ENCODE results near the gene TGM1. TPM values are rescaled to one million over a fixed set of nuclear protein-coding genes. Genes with fewer than 3 reads are reported as not detected.
A peak's percentile ranks its signal among the peaks of the same experiment; 100 is the strongest.
"Not testable (repeated sequence)": the region's sequence is repeated elsewhere in the genome, so short reads cannot be mapped to it uniquely, and the experiment has no call there.

TGM1 gene
- total and polyA plus RNA-seq, 2 donors = 1.5 to 41.0 TPM

GRCh38 chr14:24253936-24254335, 9.0 kb downstream of the TGM1 start:
- H3K27ac ChIP-seq (ENCODE audit: low read depth in 1 of 2, low read length in 1 of 2) = no peak overlapping the region
- no peaks in the 10 kb centered on the region for H3K9me3 ChIP-seq (ENCODE audit: control insufficient read depth in 2 of 2, insufficient read depth in 1 of 2, low read length in 1 of 2)
- no peaks in the 10 kb centered on the region for H3K27me3 ChIP-seq (ENCODE audit: control insufficient read depth in 2 of 2, insufficient read depth in 1 of 2, low read length in 1 of 2)
- H3K4me1 ChIP-seq (ENCODE audit: control insufficient read depth in 2 of 2, insufficient read depth in 2 of 2, low read length in 2 of 2) = peaks cover 0 to 2% of the 10 kb centered on the region in 2 donors
- DNase-seq (ENCODE audit: low read depth in 6 of 9, low spot score in 9 of 9) = no peak
- 95% methylated on average over 7 of the region's 7 CpGs for WGBS
- H3K4me3 ChIP-seq (ENCODE audit: low read length in 2 of 2) = no peak overlapping the region
- no peaks in the 10 kb centered on the region for H3K36me3 ChIP-seq (ENCODE audit: control insufficient read depth in 2 of 2, insufficient read depth in 2 of 2, low read length in 1 of 2)

DNA sequence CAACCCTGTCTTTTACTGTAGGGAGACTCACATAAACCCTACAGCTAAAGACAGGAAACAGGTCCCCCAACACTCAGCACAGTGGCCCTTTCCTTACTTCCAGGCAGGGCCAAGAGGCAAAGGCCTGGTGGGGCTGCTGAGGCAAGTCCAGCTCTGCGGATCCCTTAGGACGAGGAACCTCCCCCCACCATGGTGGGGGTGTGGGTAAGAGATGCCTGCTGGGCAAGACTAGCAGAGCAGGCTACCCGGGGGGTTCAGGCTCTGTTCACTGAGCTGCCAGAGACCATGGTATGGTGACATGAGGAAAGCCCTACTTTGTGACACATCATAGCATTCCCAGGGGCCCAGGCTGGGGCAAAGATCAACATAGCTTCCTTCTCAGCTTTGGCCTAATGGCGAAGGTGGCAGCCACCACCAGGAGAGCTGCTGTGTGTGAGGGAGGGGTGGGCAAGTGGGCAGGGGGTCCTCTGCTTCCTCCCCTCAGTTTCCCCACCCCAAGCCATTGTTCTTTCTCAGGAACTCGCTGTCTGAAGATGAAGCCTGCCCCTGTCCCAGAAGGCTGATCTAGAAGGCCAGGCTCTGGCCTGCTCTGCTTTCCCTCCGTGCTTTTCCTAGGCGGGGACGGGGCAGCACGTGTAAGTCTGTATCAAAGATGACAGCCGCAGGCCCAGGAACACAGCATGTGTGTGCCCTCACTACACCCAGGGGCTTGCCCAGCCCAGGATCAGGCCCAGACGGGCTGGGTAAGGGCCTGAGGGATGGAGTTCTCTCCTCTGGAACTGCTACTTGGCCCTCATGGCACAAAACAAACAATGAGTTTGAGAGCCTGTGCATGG, 10.5 kb downstream of the TGM1 start:
- WGBS = 88% methylated on average over 11 of the region's 11 CpGs
- no peak for DNase-seq (ENCODE audit: low read depth in 6 of 9, low spot score in 9 of 9)
- no peak overlapping the region for H3K27ac ChIP-seq (ENCODE audit: low read depth in 1 of 2, low read length in 1 of 2)

GRCh38 chr14:24251880-24252288, 11.1 kb downstream of the TGM1 start:
- H3K9me3 ChIP-seq (ENCODE audit: control insufficient read depth in 2 of 2, insufficient read depth in 1 of 2, low read length in 1 of 2) = no peaks in the 10 kb centered on the region
- WGBS = 98% methylated on average over 1 of the region's 1 CpG
- peaks cover 0 to 3% of the 10 kb centered on the region in 2 donors for H3K4me1 ChIP-seq (ENCODE audit: control insufficient read depth in 2 of 2, insufficient read depth in 2 of 2, low read length in 2 of 2)
- H3K4me3 ChIP-seq (ENCODE audit: low read length in 2 of 2) = no peak overlapping the region
- H3K27me3 ChIP-seq (ENCODE audit: control insufficient read depth in 2 of 2, insufficient read depth in 1 of 2, low read length in 1 of 2) = no peaks in the 10 kb centered on the region
- H3K36me3 ChIP-seq (ENCODE audit: control insufficient read depth in 2 of 2, insufficient read depth in 2 of 2, low read length in 1 of 2) = no peaks in the 10 kb centered on the region
- DNase-seq (ENCODE audit: low read depth in 6 of 9, low spot score in 9 of 9) = no peak
- no peak overlapping the region for H3K27ac ChIP-seq (ENCODE audit: low read depth in 1 of 2, low read length in 1 of 2)

More for the DNA sequence above, 10.5 kb downstream of the TGM1 start:
- H3K27me3 ChIP-seq (ENCODE audit: control insufficient read depth in 2 of 2, insufficient read depth in 1 of 2, low read length in 1 of 2) = no peaks in the 10 kb centered on the region
- H3K9me3 ChIP-seq (ENCODE audit: control insufficient read depth in 2 of 2, insufficient read depth in 1 of 2, low read length in 1 of 2) = no peaks in the 10 kb centered on the region
- H3K4me1 ChIP-seq (ENCODE audit: control insufficient read depth in 2 of 2, insufficient read depth in 2 of 2, low read length in 2 of 2) = peaks cover 0 to 2% of the 10 kb centered on the region in 2 donors
- H3K36me3 ChIP-seq (ENCODE audit: control insufficient read depth in 2 of 2, insufficient read depth in 2 of 2, low read length in 1 of 2) = no peaks in the 10 kb centered on the region
- no peak overlapping the region for H3K4me3 ChIP-seq (ENCODE audit: low read length in 2 of 2)

DNA sequence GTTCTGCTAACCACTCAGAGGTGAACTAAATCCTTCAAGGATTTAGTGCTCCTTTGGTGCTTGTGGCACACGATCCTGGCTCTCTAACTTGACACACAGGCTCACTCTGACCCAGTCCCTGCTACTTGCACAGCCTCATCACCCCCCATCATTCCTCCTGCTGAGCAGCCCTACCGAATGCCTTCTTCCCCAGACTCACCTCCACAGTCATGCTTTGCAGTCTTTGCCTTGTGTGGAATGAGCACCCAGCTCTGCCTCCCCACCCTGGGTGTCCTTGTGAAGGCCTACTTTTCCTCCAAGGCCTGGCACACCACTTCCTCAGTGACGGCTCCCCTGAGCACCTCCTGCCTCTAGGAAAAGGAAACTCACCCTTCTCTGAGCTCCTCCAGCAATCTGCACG, 12.6 kb downstream of the TGM1 start:
- H3K4me3 ChIP-seq (ENCODE audit: low read length in 2 of 2) = no peak overlapping the region
- no peak for DNase-seq (ENCODE audit: low read depth in 6 of 9, low spot score in 9 of 9)
- no peaks in the 10 kb centered on the region for H3K9me3 ChIP-seq (ENCODE audit: control insufficient read depth in 2 of 2, insufficient read depth in 1 of 2, low read length in 1 of 2)
- no peak overlapping the region for H3K27ac ChIP-seq (ENCODE audit: low read depth in 1 of 2, low read length in 1 of 2)
- peaks cover 0 to 7% of the 10 kb centered on the region in 2 donors for H3K4me1 ChIP-seq (ENCODE audit: control insufficient read depth in 2 of 2, insufficient read depth in 2 of 2, low read length in 2 of 2)
- 87% methylated on average over 4 of the region's 4 CpGs for WGBS
- H3K27me3 ChIP-seq (ENCODE audit: control insufficient read depth in 2 of 2, insufficient read depth in 1 of 2, low read length in 1 of 2) = no peaks in the 10 kb centered on the region
- H3K36me3 ChIP-seq (ENCODE audit: control insufficient read depth in 2 of 2, insufficient read depth in 2 of 2, low read length in 1 of 2) = no peaks in the 10 kb centered on the region

- no peak overlapping the region for H3K4me3 ChIP-seq (ENCODE audit: low read length in 2 of 2)
- H3K27me3 ChIP-seq (ENCODE audit: control insufficient read depth in 2 of 2, insufficient read depth in 1 of 2, low read length in 1 of 2) = no peaks in the 10 kb centered on the region
- H3K9me3 ChIP-seq (ENCODE audit: control insufficient read depth in 2 of 2, insufficient read depth in 1 of 2, low read length in 1 of 2) = no peaks in the 10 kb centered on the region
- H3K4me1 ChIP-seq (ENCODE audit: control insufficient read depth in 2 of 2, insufficient read depth in 2 of 2, low read length in 2 of 2) = peaks cover 0 to 7% of the 10 kb centered on the region in 2 donors
- H3K27ac ChIP-seq (ENCODE audit: low read depth in 1 of 2, low read length in 1 of 2) = no peak overlapping the region
- 86% methylated on average over 13 of the region's 13 CpGs for WGBS
- no peaks in the 10 kb centered on the region for H3K36me3 ChIP-seq (ENCODE audit: control insufficient read depth in 2 of 2, insufficient read depth in 2 of 2, low read length in 1 of 2)
- DNase-seq (ENCODE audit: low read depth in 6 of 9, low spot score in 9 of 9) = no peak
These were observed 13.6 kb downstream of the TGM1 start for GRCh38 chr14:24249230-24250021.

DNA sequence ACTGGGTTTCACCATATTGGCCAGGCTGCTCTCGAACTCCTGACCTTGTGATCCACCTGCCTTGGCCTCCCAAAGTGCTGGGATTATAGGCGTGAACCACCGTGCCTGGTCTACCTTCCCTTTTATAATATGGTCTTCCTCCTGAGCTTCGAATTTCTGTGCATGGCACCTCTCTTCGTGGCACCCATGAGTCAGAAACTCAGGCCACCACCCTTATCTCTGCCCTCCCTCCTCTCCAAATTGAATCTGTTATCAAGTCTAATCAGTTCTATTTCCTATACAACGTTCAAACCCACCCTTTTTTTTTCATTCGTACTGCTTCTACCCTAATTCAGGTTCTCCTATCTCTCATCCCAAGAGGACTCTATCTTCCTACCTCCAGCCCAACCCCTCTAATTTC, 15.6 kb downstream of the TGM1 start:
- WGBS = 88% methylated on average over 7 of the region's 7 CpGs
- no peak for DNase-seq (ENCODE audit: low read depth in 6 of 9, low spot score in 9 of 9)
- Histone ChIP-seq H3K4me1 (ENCODE audit: control insufficient read depth in 2 of 2, insufficient read depth in 2 of 2, low read length in 2 of 2) (peaks cover 3 to 17% of the 10 kb centered on the region in 2 donors), H3K27me3 (ENCODE audit: control insufficient read depth in 2 of 2, insufficient read depth in 1 of 2, low read length in 1 of 2) (no peaks in the 10 kb centered on the region), H3K4me3 (ENCODE audit: low read length in 2 of 2) (no peak overlapping the region), H3K27ac (ENCODE audit: low read depth in 1 of 2, low read length in 1 of 2) (no peak overlapping the region), H3K36me3 (ENCODE audit: control insufficient read depth in 2 of 2, insufficient read depth in 2 of 2, low read length in 1 of 2) (no peaks in the 10 kb centered on the region), H3K9me3 (ENCODE audit: control insufficient read depth in 2 of 2, insufficient read depth in 1 of 2, low read length in 1 of 2) (no peaks in the 10 kb centered on the region)

DNA sequence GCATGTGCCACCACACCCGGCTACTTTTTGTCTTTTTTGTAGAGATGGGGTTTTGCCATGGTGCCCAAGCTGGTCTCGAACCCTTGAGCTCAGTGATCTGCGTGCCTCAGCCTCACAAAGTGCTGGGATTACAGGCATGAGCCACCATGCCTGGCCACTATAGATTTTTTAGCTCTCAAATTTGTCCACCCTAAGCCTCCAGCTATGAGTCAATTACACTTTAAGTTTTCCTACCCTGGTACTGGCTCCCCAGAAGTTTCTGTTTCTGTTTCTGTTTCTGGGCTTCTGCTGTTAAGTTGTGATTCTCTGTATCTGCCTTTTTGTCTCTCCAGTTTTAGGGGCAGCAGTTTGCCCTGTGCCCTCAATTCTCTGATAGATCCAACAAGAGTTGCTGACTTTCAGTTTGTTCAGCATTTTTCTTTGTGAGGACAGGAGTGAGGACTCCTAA, 16.2 kb downstream of the TGM1 start:
- Histone ChIP-seq H3K4me3 (ENCODE audit: low read length in 2 of 2) (no peak overlapping the region), H3K27me3 (ENCODE audit: control insufficient read depth in 2 of 2, insufficient read depth in 1 of 2, low read length in 1 of 2) (no peaks in the 10 kb centered on the region), H3K36me3 (ENCODE audit: control insufficient read depth in 2 of 2, insufficient read depth in 2 of 2, low read length in 1 of 2) (no peaks in the 10 kb centered on the region), H3K27ac (ENCODE audit: low read depth in 1 of 2, low read length in 1 of 2) (peak overlapping the region in 1 of 2 donors; percentile 50), H3K9me3 (ENCODE audit: control insufficient read depth in 2 of 2, insufficient read depth in 1 of 2, low read length in 1 of 2) (no peaks in the 10 kb centered on the region), H3K4me1 (ENCODE audit: control insufficient read depth in 2 of 2, insufficient read depth in 2 of 2, low read length in 2 of 2) (peaks cover 3 to 20% of the 10 kb centered on the region in 2 donors)
- DNase-seq (ENCODE audit: low read depth in 6 of 9, low spot score in 9 of 9) = peak in 2 of 9 donors; percentile 15 to 42
- WGBS = 91% methylated on average over 3 of the region's 3 CpGs

DNA sequence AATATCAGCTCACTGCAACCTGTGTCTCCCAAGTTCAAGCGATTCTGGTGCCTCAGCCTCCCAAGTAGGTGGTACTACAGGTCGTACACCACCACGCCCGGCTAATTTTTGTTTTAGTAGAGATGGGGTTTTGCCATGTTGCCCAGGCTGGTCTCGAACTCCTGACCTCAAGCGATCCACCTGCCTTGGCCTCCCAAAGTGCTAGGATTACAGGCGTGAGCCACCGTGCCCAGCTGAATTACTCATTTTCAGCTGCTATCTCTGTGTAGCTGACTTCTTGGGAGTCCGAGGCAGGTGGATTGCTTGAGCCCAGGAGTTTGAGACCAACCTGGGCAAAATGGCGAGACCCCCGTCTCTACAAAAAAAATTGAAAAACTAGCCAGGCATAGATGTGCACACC, 17.6 kb downstream of the TGM1 start:
- H3K27ac ChIP-seq (ENCODE audit: low read depth in 1 of 2, low read length in 1 of 2); H3K36me3 ChIP-seq (ENCODE audit: control insufficient read depth in 2 of 2, insufficient read depth in 2 of 2, low read length in 1 of 2); H3K27me3 ChIP-seq (ENCODE audit: control insufficient read depth in 2 of 2, insufficient read depth in 1 of 2, low read length in 1 of 2); H3K4me3 ChIP-seq (ENCODE audit: low read length in 2 of 2); H3K9me3 ChIP-seq (ENCODE audit: control insufficient read depth in 2 of 2, insufficient read depth in 1 of 2, low read length in 1 of 2); DNase-seq (ENCODE audit: low read depth in 6 of 9, low spot score in 9 of 9): not testable (repeated sequence)
- 98% methylated on average over 11 of the region's 11 CpGs for WGBS
- H3K4me1 ChIP-seq (ENCODE audit: control insufficient read depth in 2 of 2, insufficient read depth in 2 of 2, low read length in 2 of 2) = peaks cover 12 to 32% of the 10 kb centered on the region in 2 donors

- WGBS = 43% methylated on average over 10 of the region's 10 CpGs
- H3K4me1 ChIP-seq (ENCODE audit: control insufficient read depth in 2 of 2, insufficient read depth in 2 of 2, low read length in 2 of 2) = peaks cover 15 to 40% of the 10 kb centered on the region in 2 donors
- peak in 1 of 9 donors; percentile 9 for DNase-seq (ENCODE audit: low read depth in 6 of 9, low spot score in 9 of 9)
These were observed 19.6 kb downstream of the TGM1 start for GRCh38 chr14:24243336-24243836.

More at GRCh38 chr14:24243336-24243836, 19.6 kb downstream of the TGM1 start:
- H3K9me3 ChIP-seq (ENCODE audit: control insufficient read depth in 2 of 2, insufficient read depth in 1 of 2, low read length in 1 of 2) = no peaks in the 10 kb centered on the region
- peaks cover 26 to 28% of the 10 kb centered on the region in 2 donors for H3K36me3 ChIP-seq (ENCODE audit: control insufficient read depth in 2 of 2, insufficient read depth in 2 of 2, low read length in 1 of 2)
- peak overlapping the region; percentile 98 to 100 for H3K27ac ChIP-seq (ENCODE audit: low read depth in 1 of 2, low read length in 1 of 2)
- no peaks in the 10 kb centered on the region for H3K27me3 ChIP-seq (ENCODE audit: control insufficient read depth in 2 of 2, insufficient read depth in 1 of 2, low read length in 1 of 2)
- H3K4me3 ChIP-seq (ENCODE audit: low read length in 2 of 2) = peak overlapping the region; percentile 71 to 82

Data from thymus (tissue), 11 donors.